GM21528 (cell line): ENCODE results near the gene EML4.

Source experiments
- ATAC-seq: cut with Tn5 transposase; IDR thresholded peaks from one replicate; pipeline ENCODE4 v1.9.1; 2021; ENCODE audit warnings: mild to moderate bottlenecking, moderate library complexity; ENCODE audit not compliant: unreplicated experiment, low FRiP score

Gene EML4

GRCh38 chr2:42137125-42137841, 31.9 kb upstream of the EML4 start:
- no peak for ATAC-seq

DNA sequence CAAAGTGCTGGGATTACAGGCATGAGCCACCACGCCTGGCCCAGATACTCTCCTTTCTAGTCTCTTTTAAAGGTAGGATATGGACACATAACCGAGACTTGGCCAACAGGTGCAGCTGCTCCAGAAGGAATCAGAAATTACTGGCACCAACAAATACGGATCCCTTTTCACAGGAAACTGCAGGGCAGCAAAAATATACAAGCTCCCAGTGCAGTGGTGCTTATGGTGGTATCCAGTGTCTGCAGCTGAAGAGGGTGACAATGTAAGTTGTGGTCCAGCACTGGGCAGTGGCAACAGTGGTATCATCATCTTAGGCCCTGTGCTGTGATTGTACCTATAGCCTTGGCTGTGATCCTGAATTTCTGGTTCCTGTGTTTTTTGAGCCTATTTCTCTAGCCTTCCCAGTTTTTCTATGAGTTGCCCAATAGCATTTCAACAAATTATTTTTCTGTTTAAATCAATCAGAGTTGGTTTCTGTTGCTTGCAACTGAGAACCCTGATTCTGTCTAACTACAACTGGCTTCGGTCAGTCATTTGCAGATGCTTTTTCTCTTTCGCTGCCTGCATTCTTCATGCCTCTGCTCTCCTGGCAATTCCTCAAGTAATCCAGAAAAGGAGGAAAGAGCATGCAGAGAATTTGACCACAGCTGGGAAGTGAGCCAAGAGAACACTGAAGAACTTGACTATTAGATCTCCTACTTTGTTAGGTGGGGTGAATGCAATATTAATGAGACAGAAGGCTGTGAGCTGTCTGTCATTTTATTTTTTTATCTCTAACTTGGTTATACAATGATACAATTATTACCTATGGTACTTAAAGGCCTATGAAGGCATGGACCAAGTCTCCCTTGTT, 30.8 kb upstream of the EML4 start:
- no peak for ATAC-seq

DNA sequence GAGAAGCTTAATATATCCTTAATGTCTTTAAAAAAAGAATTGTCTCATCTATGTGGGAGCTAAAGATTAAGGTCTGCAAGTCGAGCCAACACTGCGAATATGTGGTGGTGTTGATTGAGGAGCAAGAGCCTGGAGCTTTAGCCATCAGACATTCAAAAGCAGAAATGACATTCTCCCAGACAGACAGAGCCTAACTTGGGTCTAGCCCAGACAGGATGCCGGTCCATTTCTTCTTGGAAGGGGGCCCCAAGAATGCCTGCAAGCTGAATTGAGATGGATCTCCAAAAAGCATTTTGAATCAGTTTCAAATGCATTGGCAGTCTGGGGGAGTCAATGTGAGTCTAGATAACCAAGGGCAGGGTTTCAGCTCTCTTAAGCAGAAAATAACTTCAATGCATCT, 30.1 kb upstream of the EML4 start:
- ATAC-seq, result no peak

GRCh38 chr2:42140496-42140895, 28.7 kb upstream of the EML4 start:
- ATAC-seq, result no peak

DNA sequence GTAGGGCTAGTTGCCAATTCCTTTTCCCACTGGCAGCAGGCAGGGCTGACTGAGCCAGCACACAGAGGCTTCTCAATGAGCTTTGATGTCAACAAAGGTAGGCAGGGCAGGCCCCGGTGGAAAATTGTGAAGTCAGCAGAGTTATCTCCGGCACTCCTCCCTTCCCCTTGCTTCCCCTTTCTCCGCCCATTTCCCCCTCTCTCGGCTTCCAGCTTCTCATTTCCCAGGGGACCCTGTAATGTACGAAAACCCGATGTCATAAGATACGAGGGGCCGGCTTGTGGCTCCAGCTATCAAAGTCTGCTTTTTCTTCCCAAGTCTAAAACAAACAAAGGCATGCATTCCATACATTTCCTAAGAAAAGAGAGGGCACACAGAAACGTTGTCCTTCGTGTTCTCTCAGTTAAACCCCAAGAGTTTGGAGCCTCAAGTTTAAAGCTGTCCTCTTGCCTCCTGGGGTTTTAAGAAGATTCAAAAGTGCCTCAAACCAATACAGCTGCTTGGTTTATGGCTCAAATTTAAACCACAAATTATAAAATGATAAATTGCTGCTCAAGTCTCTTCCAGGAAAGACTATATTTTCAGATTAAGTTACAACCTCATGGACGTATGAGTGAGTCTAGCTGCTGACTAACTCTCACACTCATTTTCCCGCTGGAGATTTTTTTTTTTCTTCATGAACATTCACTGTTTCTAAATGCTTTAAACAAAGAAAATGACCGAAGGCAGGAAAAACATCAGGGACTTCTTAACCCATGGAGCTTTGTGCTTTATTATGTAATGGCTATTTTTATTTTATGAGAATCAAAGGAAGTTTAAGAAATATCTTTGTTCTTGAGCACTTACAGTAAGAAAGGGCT, 27.2 kb upstream of the EML4 start:
- ATAC-seq, result no peak

- ATAC-seq, result no peak
Measured at GRCh38 chr2:42142547-42143184, 26.5 kb upstream of the EML4 start.

DNA sequence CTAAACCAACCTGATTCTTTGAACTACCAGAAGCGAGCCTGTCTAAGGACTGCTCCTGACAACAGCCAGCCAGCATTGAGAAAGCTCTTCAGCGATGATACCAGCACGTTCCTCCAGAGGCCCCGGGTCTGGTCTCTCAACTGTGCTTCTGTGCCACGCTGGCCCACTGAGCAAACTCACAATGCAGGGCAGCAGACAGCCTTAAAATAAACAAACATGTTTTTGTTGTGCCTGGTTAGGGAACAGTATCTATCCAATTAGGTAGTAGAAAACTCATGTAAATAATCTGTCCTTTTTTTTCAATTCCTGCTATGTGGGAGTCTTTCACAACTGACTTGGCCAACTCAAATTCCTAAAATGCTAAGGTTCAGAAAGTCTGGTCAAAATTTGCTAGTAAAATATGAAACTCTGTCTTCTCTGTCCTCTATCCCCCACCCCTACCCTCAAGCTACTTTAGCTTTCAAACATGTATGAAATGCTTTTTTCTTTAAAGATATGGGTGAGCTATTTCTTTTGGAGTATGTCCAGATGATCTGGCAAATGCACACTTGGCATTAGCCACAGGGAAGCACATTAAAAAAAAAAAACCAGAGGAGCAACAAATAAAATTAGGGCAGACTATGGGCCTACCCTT, 21.4 kb upstream of the EML4 start:
- no peak for ATAC-seq

GRCh38 chr2:42150159-42150558, 19.0 kb upstream of the EML4 start:
- ATAC-seq, result no peak

DNA sequence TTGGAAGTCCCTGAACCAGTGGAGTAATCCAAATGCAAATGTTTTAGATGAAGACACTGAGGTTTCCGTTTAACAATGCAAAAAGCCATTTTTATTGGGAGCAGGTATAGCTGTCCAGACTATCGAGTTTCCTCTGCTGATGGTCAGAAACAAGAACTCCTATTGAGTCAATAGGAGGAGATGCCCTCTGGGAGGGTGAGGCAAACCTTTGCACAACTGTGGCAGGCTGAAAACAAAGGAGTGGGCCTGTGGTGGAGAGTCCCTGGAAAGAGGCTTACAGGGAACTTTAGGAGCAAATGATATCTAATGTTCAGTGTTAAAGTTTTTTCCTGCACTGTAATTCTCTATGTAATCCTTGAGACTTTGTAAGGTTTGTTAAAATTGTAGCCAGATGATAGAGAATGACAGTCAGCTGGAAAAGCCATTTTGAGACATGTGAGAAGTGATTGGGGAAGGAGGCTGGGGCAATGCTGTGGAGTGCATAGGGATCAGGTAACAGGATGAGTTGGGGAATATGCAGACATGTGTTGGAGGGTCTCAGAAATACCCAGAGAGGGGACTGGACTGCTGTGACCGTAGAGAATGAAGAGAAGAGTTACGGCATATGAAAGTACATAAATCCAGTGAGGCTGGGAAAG, 15.1 kb upstream of the EML4 start:
- ATAC-seq, result no peak

GRCh38 chr2:42156721-42157120, 12.4 kb upstream of the EML4 start:
- no peak for ATAC-seq

- no peak for ATAC-seq
Measured at GRCh38 chr2:42161444-42161843, 7.7 kb upstream of the EML4 start.

- no peak for ATAC-seq
Measured at GRCh38 chr2:42163444-42164045, 5.6 kb upstream of the EML4 start.

DNA sequence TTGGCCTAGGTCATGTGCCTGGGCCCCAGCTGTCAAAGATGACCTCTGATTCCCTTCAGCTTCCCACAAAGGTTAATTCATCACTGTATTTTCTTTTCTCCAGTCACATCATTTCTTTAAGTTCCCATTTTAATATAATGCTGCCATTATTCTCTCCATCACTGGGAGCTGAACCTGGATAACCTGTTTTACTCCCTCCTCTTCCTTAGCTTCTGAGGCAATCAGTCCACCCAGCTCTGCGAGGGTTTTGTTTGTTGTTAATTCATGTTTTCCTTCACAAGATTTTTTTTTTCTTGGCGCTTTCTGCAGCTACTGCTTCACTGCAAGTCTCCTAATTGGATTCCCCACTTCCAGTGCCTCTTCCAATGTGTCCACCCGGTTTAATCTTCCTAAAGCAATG, 5.1 kb upstream of the EML4 start:
- ATAC-seq, result no peak

DNA sequence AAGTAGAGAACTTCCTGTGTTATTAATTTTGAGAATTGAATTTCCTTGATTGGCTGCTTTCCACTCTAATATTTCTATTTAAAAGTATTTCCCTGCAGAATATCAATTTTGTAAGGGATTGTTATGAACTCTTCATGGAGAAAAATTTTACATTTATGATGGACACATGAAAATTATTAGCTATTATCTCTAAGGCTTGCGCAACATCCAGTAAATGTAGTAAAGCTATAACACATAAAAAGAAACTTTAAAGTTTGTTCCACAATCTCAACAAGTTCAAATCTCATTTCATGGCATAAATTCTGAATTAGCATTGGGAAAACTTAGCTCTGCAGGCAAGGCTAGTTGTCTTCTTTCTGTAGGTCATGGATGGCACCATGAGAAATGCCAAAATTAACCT, 4.2 kb upstream of the EML4 start:
- no peak for ATAC-seq

GRCh38 chr2:42167458-42167857, 1.7 kb upstream of the EML4 start:
- no peak for ATAC-seq

DNA sequence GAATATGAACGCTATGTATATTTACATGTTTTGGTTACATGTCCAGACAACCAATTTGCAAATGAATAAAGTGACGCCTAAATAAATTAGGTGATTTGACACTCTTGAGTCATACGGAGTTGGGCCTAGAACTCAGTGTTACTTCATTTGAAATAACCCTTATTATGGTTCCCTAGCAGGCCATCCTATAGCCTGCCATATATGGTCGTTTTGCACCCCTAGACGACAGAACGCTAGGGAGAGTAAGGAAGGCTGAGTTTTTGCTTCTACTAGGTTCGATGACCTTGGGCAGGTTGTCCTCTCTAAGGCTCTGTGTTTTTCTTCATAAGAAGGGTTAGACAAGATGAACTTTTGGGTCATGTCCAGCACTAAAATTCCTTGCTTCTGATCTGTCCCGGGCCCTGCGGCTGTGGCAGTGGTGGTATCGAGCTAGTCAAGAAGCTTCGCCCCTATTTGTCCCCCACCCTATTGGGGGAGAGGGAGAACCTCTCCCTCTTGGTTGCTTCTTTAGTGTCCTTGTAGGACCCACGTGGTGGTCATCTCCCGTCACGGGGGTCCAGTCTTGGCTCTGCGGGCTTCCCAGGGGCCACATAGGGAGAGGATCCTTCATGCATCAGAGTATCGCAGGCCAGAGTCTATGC, 574 bp upstream of the EML4 start:
- no peak for ATAC-seq

- peak; percentile 33 for ATAC-seq
Measured at GRCh38 chr2:42169874-42170521, 845 bp downstream of the EML4 start.
